ENCODE data around the gene IQUB. TPM values are rescaled to one million over a fixed set of nuclear protein-coding genes. Genes with fewer than 3 reads are reported as not detected.

Gene IQUB
- total RNA-seq, result 0.63 and 0.69 TPM in 2 replicates

DNA sequence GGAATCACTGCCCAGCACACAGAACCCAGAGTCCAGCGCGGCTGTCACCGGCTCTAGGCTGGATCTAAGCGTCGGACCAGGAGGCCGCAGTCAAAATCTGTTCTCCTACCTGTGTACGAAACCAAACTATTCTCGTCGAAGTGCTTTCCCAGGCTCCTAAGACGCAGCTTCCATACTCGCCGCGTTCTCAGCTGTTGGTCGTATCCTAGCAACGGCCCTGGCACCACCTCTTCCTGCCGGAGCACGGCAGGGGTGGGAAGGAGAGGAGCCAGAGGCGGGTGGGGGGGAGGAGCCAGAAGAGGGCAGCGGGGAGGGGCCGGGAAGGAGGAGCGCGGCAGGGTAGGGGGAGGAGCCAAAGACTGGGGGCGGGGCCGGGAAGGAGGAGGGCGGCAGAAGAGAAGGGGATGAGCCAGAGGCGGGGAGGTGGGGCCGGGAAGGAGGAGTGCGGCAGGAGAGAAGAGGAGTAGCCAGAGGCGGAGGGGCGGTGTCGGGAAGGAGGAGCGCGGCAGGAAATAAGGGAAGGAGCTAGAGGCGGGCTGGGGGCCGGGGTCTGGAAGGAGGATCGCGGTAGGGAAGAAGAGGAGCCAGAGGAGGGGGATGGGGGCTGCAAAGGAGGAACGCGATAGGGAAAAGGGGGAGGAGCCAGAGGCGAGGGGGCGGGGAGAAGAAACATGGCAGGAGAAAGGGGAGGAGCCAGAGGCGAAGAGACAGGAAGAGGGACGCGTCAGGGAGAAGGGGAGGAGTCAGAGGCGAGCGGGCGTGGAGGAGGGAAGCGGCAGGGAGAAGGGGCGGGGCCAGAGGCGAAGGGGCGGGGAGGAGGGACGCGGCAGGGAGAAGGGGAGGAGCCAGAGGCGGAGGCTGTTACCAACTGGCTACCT is at the start of gene IQUB:
Gene IQUB, minus strand, starts transcription at position 213 of the 878 bp plus-strand sequence. CDS start 22,255 bp downstream, outside the sequence.

DNA sequence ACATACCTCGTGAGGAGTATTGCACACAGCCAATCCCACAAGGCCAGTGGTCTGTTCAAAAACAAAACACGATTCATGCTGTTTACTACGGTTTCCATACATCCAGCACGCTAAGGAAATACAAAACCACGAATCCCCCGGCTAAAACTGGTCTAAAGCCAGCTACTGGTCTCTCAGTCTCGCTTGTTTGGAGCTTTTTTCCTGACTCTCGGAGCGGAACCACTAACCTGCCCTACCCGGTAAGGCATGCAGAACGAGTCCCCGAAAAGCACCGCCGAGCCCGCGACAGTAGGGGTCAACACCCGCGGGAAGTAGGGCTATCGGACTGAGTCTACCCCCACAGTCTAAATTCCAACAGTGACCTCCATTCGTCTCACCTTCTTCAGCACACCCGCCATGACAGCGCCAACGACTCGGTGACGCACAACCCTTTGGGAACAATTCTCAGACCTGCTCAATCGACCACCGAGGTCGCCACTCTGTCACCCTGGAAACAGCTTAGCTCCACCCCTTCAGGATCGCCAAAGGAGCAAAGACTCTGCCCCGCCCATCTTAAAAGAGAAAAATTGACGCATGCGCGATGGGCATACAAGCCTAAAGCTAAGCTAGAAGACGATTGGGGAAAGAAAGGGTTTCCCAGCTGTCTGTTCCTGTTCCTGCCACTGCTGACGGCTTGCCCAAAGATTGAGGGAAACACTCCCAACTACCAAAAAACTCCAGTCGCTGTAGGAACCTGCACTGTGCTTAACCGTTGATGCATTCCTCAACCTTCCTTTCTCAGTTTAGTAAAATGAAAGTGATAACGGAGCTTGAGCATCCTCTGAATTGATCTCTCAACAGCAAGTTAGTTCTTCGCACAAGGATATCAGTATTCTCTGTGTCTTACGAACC is 23.2 kb upstream of the IQUB start, which contains the start of gene NDUFA5:
Gene NDUFA5, minus strand, starts transcription at position 421 of the 891 bp plus-strand sequence. Its CDS starts 23 bp downstream, at position 398.

Other genes starting within 250 kb of the IQUB start
- 49.2 and 54.5 TPM in 2 replicates for gene NDUFA5, start 23.2 kb upstream of the IQUB start, total RNA-seq
- not detected in 2 replicates for gene ASB15, start 67.2 kb upstream of the IQUB start, total RNA-seq
- gene LMOD2, start 121.3 kb upstream of the IQUB start, total RNA-seq, result not detected in 2 replicates
- gene WASL, start 214.4 kb upstream of the IQUB start, total RNA-seq, result 5.4 and 9.1 TPM in 2 replicates